Gastrocnemius medialis (tissue), 4 donors: ENCODE results near the gene SFSWAP. TPM values are rescaled to one million over a fixed set of nuclear protein-coding genes. Genes with fewer than 3 reads are reported as not detected.

Experiments used
- ATAC-seq, 2 donors: fragments of 150-250 bp; one replicate each; pipeline ENCODE4 v1.9.1; 2016
- DNase-seq, 2 donors: peaks; one replicate each; pipeline ENCODE4 v3.0.0-alpha.2; 2019
- H3K27ac ChIP-seq, 4 donors: fragments of 200-600 bp; sonication (generic); 1 replicate in 1 of 4; 2 replicates in 3 of 4; pipeline ENCODE4 v1.5.1; 2016 to 2018; ENCODE audit warnings: mild to moderate bottlenecking in 2 of 4, moderate library complexity in 1 of 4
- H3K27me3 ChIP-seq, 3 donors: fragments of 200-600 bp; sonication (generic) in 2 of 3; 1 replicate in 1 of 3; 2 replicates in 2 of 3; pipeline versions ENCODE4 v1.5.1 to v1.6.0; 2016 to 2019; ENCODE audit warnings: mild to moderate bottlenecking in 1 of 3, moderate library complexity in 1 of 3
- H3K36me3 ChIP-seq, 2 donors: fragments of 200-600 bp; sonication (generic) in 1 of 2; one replicate each; pipeline ENCODE4 v1.5.1; 2017 to 2018
- H3K4me1 ChIP-seq, 2 donors: fragments of 200-600 bp; sonication (generic) in 1 of 2; one replicate each; pipeline ENCODE4 v1.5.1; 2016 to 2017; ENCODE audit warnings: mild to moderate bottlenecking in 2 of 2
- H3K4me3 ChIP-seq, 4 donors: fragments of 200-600 bp; sonication (generic) in 3 of 4; 1 replicate in 1 of 4; 2 replicates in 3 of 4; pipeline ENCODE4 v1.5.1; 2016 to 2019; ENCODE audit warnings: mild to moderate bottlenecking in 2 of 4
- H3K9me3 ChIP-seq, 3 donors: fragments of 200-600 bp; sonication (generic) in 2 of 3; 1 replicate in 1 of 3; 2 replicates in 2 of 3; pipeline ENCODE4 v1.5.1; 2016 to 2019
- POLR2A ChIP-seq, 2 donors: fragments of 450-650 bp; IDR thresholded peaks; one replicate each; pipeline ENCODE4 v1.6.1; 2017; ENCODE audit warnings: antibody characterized with exemption in 2 of 2, mild to moderate bottlenecking in 2 of 2, moderate library complexity in 2 of 2
- in situ Hi-C, 4 donors: fragments of 200-750 bp; cut with MboI; loops; one replicate each; pipeline versions ENCODE4 v1.15.0 to v1.8.0; 2017; ENCODE audit warnings: low sequenced_read_pairs in 4 of 4
- intact Hi-C: fragments of 100-400 bp; cut with DNase I; formaldehyde crosslinking; loops from one replicate; pipeline ENCODE4 v1.15.1; 2023; ENCODE audit warnings: low total_unique reads
- total RNA-seq, 4 donors: library from RNA; depleted of rRNA; stranded (reverse); fragments of >200 nt; gene quantifications; one replicate each; pipeline versions ENCODE4 v1.1.0 to v1.2.3, GENCODE V29; 2016
- TF ChIP-seq, protein P1 (sequence below), 5 experiments: fragments of 450-650 bp in 3 of 5; fragments of 200-600 bp in 2 of 5; sonication (generic) in 2 of 5; IDR thresholded peaks in 4 of 5; conservative IDR thresholded peaks in 1 of 5; 1 replicate in 4 of 5; 2 replicates in 1 of 5; pipeline ENCODE4 v1.5.1; 2016 to 2019; ENCODE audit warnings: antibody characterized with exemption in 5 of 5, mild to moderate bottlenecking in 3 of 5, moderate library complexity in 3 of 5

The SFSWAP gene
- total RNA-seq, 4 donors from 2014 or later = 18.0 to 29.7 (median 25.4) TPM

- Histone ChIP-seq H3K9me3 (no peaks in the 10 kb centered on the region), H3K27me3 (no peaks in the 10 kb centered on the region), H3K27ac (no peak overlapping the region), H3K36me3 (peaks cover 0 to 56% of the 10 kb centered on the region in 2 donors), H3K4me3 (no peak overlapping the region), H3K4me1 (no peaks in the 10 kb centered on the region)
- intact Hi-C loops (no loop called here), in situ Hi-C loops (no loop called here)
- ATAC-seq = no peak
- DNase-seq = no peak
- TF ChIP-seq, protein P1, sequence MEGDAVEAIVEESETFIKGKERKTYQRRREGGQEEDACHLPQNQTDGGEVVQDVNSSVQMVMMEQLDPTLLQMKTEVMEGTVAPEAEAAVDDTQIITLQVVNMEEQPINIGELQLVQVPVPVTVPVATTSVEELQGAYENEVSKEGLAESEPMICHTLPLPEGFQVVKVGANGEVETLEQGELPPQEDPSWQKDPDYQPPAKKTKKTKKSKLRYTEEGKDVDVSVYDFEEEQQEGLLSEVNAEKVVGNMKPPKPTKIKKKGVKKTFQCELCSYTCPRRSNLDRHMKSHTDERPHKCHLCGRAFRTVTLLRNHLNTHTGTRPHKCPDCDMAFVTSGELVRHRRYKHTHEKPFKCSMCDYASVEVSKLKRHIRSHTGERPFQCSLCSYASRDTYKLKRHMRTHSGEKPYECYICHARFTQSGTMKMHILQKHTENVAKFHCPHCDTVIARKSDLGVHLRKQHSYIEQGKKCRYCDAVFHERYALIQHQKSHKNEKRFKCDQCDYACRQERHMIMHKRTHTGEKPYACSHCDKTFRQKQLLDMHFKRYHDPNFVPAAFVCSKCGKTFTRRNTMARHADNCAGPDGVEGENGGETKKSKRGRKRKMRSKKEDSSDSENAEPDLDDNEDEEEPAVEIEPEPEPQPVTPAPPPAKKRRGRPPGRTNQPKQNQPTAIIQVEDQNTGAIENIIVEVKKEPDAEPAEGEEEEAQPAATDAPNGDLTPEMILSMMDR (IDR thresholded peaks at IDR 0.05 in 4 of 5, conservative IDR thresholded peaks at IDR 0.05 in 1 of 5) = no peak
- TF ChIP-seq POLR2A (IDR thresholded peaks at IDR 0.05) = no peak
These were observed 86.1 kb downstream of the SFSWAP start for GRCh38 chr12:131796754-131797587.

GRCh38 chr12:131797588-131797934, 86.7 kb downstream of the SFSWAP start:
- TF ChIP-seq POLR2A (IDR thresholded peaks at IDR 0.05) = no peak
- TF ChIP-seq, protein P1 (IDR thresholded peaks at IDR 0.05 in 4 of 5, conservative IDR thresholded peaks at IDR 0.05 in 1 of 5) = no peak
- peaks cover 0 to 60% of the 10 kb centered on the region in 2 donors for H3K36me3 ChIP-seq

GRCh38 chr12:131799195-131799594, 88.3 kb downstream of the SFSWAP start:
- H3K9me3 ChIP-seq = no peaks in the 10 kb centered on the region
- intact Hi-C loops = no loop called here
- in situ Hi-C loops = no loop called here
- H3K36me3 ChIP-seq = peaks cover 0 to 53% of the 10 kb centered on the region in 2 donors
- DNase-seq = no peak
- no peak overlapping the region for H3K27ac ChIP-seq
- no peaks in the 10 kb centered on the region for H3K4me1 ChIP-seq
- ATAC-seq = no peak
- no peak overlapping the region for H3K4me3 ChIP-seq
- no peaks in the 10 kb centered on the region for H3K27me3 ChIP-seq
- TF ChIP-seq POLR2A (IDR thresholded peaks at IDR 0.05) = no peak
- TF ChIP-seq, protein P1 (IDR thresholded peaks at IDR 0.05 in 4 of 5, conservative IDR thresholded peaks at IDR 0.05 in 1 of 5) = no peak

More at GRCh38 chr12:131797588-131797934, 86.7 kb downstream of the SFSWAP start:
- Histone ChIP-seq H3K4me1 (no peaks in the 10 kb centered on the region), H3K27me3 (no peaks in the 10 kb centered on the region), H3K4me3 (no peak overlapping the region), H3K27ac (no peak overlapping the region), H3K9me3 (no peaks in the 10 kb centered on the region)
- DNase-seq (no peak), ATAC-seq (no peak)
- intact Hi-C loops = no loop called here
- in situ Hi-C loops = no loop called here

- H3K27me3 ChIP-seq = no peaks in the 10 kb centered on the region
- no peak overlapping the region for H3K4me3 ChIP-seq
- ATAC-seq (no peak), DNase-seq (no peak)
- H3K4me1 ChIP-seq = no peaks in the 10 kb centered on the region
- intact Hi-C loops (no loop called here), in situ Hi-C loops (no loop called here)
- TF ChIP-seq POLR2A (IDR thresholded peaks at IDR 0.05) = no peak
- TF ChIP-seq, protein P1 (IDR thresholded peaks at IDR 0.05 in 4 of 5, conservative IDR thresholded peaks at IDR 0.05 in 1 of 5) = no peak
- H3K36me3 ChIP-seq = peaks cover 0 to 51% of the 10 kb centered on the region in 2 donors
- no peak overlapping the region for H3K27ac ChIP-seq
- H3K9me3 ChIP-seq = no peaks in the 10 kb centered on the region
These were observed 89.1 kb downstream of the SFSWAP start for GRCh38 chr12:131799828-131800593.
